T follicular helper cell (primary cell): Measurements from ENCODE around the gene SORBS2.
"Not testable (repeated sequence)": the region's sequence is repeated elsewhere in the genome, so short reads cannot be mapped to it uniquely, and the experiment has no call there.

Source experiments
- DNase-seq: peaks from one replicate; pipeline ENCODE4 v3.0.0-alpha.2; 2020; ENCODE audit warnings: low read depth

SORBS2 gene

GRCh38 chr4:185737489-185738037, 74.4 kb downstream of the SORBS2 start:
- no peak for DNase-seq

- no peak for DNase-seq
Measured at GRCh38 chr4:185736882-185737281, 75.1 kb downstream of the SORBS2 start.

- no peak for DNase-seq
Measured at GRCh38 chr4:185735866-185736400, 76.1 kb downstream of the SORBS2 start.

- no peak for DNase-seq
Measured at GRCh38 chr4:185734930-185735329, 77.1 kb downstream of the SORBS2 start.

DNA sequence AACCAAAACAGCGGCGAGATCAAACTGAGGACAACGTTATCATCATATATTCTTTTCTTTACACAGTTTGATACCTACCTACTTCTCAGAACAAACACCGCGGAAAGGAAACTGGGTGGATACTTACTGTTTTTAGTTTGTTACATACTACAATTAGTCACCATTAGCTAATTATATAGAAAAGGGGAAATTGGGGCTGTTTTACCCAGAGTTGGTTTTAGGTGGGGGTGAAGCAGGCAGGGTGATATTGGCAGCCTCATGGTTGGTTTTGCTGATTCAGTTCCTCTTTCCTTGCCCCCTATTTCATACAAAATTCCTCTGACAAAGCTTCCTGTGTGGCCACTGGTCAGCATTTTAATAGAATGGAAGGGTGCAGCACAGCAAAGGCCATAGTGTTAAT, 77.8 kb downstream of the SORBS2 start:
- no peak for DNase-seq

GRCh38 chr4:185730849-185731608, 81.0 kb downstream of the SORBS2 start:
- DNase-seq = no peak

DNA sequence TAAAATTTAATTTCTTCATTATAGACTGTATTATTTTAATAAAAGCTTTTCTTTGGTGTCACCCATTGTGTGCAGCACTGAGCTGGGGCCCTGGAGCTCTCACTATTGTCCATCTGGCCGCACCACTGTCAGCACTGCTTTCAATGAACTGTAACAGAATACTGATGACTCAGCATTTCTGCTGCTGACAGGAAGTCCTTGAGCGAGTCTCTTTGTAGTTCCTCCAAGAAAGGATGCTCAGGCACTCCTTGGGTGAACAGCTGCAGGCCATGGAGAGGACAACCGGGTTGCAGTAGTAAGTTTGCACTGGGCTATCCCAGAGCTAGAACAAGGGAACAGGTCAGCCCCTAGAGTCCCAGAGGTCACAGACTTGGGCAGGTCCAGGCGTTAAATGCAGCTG, 81.6 kb downstream of the SORBS2 start:
- no peak for DNase-seq

DNA sequence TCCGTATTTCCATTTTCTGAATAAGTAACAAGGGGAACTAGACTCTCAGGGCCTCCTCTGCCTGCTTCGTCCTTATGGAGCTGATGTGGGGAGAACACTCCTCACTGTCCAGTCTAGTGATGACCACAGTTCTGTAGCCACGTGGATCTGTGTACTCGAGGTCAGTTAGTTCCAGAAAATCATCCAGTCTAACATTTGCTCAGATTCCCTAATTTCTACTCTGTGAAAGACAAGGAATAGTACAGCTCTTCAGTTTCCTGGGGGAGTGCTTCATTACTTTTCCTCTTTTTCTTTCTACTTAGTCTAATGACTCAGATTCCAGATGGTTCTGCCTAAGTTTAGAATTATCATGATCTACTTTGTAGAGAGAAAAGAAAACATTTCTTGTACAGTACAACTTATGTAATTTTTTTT, 82.6 kb downstream of the SORBS2 start:
- DNase-seq = no peak

GRCh38 chr4:185728893-185729292, 83.1 kb downstream of the SORBS2 start:
- no peak for DNase-seq

GRCh38 chr4:185726931-185727330, 85.1 kb downstream of the SORBS2 start:
- DNase-seq = no peak

GRCh38 chr4:185723631-185724260, 88.2 kb downstream of the SORBS2 start:
- DNase-seq = no peak

GRCh38 chr4:185722029-185722316, 90.0 kb downstream of the SORBS2 start:
- DNase-seq = no peak

- no peak for DNase-seq
Measured at GRCh38 chr4:185721190-185722028, 90.6 kb downstream of the SORBS2 start.

- no peak for DNase-seq
Measured at GRCh38 chr4:185719500-185719858, 92.5 kb downstream of the SORBS2 start.

- DNase-seq = no peak
Measured at GRCh38 chr4:185718578-185719499, 93.2 kb downstream of the SORBS2 start.

DNA sequence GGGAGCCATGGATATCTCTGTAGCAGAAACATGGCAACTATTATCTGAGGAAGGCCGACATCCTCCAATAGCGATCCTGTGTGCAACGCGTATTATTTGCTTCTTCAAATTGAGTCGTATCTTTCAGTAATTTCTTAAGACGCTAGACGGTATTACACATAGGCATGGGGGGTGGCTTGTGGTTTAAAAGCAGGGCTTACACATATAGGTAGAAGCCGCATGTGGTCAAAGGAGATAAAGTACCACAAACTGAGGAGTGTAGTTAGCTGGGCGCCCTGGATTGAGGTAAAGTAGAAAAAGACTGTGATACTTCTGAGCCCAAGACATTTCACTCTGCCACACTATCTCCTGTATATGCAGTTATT, 94.6 kb downstream of the SORBS2 start:
- DNase-seq = no peak

DNA sequence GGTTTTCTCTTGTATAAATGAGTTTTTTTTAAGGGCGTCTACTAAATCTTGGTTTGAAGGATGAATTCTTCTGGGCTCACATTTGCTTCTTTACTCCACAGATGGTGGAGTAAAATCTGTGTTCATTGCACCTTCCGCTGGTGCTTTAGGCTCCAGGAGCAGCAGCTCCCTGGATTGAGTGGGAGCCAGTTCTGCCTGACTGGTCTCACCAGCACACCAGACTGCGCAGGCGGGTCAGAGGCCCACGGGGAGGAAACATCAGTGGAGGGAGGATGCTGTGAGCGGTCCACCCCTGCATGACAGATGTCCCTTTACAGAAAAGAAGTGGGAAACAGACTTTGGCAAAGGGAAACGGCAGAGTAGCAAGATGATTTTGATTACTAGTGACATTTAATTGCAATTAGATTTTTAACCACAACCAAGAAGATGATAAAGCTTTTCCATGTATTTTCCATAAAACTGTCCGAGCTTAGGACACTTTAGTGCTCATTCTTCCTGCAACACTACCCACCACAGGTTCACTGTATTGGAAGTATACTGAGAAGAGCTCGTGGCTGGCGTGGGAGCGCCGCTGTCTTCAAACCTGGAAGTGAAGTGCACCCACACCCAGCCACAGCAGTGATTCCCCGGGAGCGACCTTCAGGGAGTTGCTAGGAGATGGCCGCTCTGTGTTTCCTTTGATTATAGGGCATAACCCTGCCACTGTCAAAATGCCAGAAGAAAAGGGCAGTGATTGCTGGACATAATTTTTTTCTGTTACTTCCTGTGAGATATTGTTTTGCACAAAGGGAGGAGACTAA, 95.2 kb downstream of the SORBS2 start:
- DNase-seq = no peak

DNA sequence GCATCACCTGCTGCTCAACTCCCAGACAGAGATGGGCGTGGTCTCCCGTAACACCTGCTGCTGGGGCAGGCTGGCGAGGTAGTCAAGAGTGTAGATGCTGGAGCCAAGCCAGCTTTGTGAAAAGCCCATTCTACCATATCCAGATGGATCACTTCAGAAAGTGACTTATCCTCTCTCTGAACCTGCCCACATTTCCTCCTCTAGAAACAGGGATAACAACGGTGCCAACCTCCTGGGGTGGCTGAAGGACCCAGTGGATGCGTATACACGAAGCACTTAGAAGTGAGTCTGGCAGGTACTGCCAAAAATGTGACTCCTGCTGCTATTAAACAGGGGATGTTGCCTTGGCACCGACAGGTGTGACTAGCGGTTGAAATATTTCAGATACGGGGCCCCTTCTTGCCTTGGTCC, 95.8 kb downstream of the SORBS2 start:
- DNase-seq = no peak

- DNase-seq = not testable (repeated sequence)
Measured at GRCh38 chr4:185714524-185714923, 97.5 kb downstream of the SORBS2 start.

GRCh38 chr4:185713731-185714130, 98.3 kb downstream of the SORBS2 start:
- no peak for DNase-seq

DNA sequence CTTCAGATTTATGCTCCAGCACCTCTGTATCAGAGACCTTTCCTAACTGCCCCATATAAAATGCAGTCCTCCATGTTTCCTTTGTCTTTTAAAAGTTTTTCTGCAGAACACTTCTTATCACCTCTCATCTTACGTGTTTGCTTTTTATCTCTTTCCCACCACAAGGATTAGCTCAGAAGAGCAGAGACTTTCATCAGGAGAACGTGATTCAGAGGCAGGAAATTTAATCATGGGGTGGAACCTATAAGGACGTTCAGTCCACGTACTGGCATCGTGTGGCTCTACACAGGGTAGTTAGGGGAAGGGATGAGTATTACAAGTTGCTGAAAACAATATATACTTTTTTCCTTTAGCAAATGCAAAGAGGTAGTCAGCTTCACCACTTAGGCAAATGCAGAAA, 98.7 kb downstream of the SORBS2 start:
- no peak for DNase-seq
